Mesothelial cell of epicardium (in vitro differentiated cells): ENCODE measurements around the gene JPH2. TPM values are rescaled to one million over a fixed set of nuclear protein-coding genes. Genes with fewer than 3 reads are reported as not detected.
A peak's percentile ranks its signal among the peaks of the same experiment; 100 is the strongest.

ENCODE experiments used
- DNase-seq, 2 experiments: peaks; one replicate each; pipeline ENCODE4 v3.0.0; 2021; ENCODE audit warnings: low spot score in 2 of 2; ENCODE audit not compliant: unreplicated experiment in 2 of 2
- H3K27ac Mint-ChIP-seq: 2 replicates; pipeline ENCODE4 v1.8.0; 2021; ENCODE audit warnings: mixed read lengths
- H3K27me3 Mint-ChIP-seq: 2 replicates; pipeline ENCODE4 v1.8.0; 2021; ENCODE audit warnings: low read depth, mixed read lengths
- H3K36me3 Mint-ChIP-seq: 2 replicates; pipeline ENCODE4 v1.8.0; 2021; ENCODE audit warnings: mixed read lengths
- H3K4me1 Mint-ChIP-seq: 2 replicates; pipeline ENCODE4 v1.8.0; 2021; ENCODE audit warnings: mixed read lengths
- H3K4me3 Mint-ChIP-seq: 2 replicates; pipeline ENCODE4 v1.8.0; 2021; ENCODE audit warnings: mild to moderate bottlenecking, moderate library complexity, mixed read lengths
- H3K9me3 Mint-ChIP-seq: 2 replicates; pipeline ENCODE4 v1.8.0; 2021; ENCODE audit warnings: mixed read lengths
- total RNA-seq: library from RNA; stranded (reverse); gene quantifications from 3 replicates; pipeline ENCODE4 v1.2.1, GENCODE V29; 2021
- TF ChIP-seq, protein P1 (sequence below): fragments of 200-600 bp; sonication (generic); IDR thresholded peaks from one replicate; pipeline ENCODE4 v1.5.0; 2021; ENCODE audit warnings: antibody characterized with exemption; ENCODE audit not compliant: unreplicated experiment

JPH2 gene
- total RNA-seq, 1 donor from 2014 or later = 3.5 TPM

DNA sequence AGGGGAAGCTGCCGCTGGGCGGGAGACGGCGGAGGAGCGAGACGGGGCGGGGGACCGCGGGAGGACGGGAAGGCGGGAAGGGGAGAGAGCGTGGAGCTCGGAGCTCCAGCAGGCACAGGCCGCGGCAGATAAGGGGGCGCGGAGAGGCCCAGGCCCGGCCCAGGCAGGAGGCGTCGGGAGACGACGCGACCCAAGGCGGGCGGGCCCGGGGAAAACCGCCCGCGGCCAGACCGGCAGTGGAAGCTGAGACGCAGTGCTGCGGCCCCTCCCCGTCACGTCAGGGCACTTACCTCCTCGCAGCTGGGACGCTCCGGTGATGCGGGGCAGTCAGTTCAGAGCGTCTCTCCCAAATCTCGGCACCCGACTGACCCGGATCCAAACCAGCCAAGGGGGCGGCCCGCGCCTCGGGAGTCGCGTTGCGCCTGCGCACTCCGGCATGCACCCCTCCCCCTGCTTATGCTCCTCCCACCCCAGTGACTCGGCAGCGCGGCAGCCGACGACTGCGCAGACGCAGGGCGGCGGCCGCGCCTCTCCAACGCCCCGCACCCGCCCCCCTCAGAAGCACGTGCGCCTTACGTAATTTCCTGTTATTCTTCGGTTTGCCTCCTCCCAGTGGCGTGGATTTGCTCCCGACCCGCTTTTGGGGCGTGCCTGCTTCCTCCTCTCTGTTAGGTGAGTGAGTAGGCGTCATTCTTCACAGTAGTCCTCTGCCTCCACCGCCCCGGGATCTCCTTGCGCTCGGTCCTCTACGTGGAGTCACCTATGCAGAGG, 23.6 kb upstream of the JPH2 start, which contains the start of gene OSER1:
OSER1 (minus strand) TSS at position 366 of the 771 bp plus-strand sequence. CDS start 3,814 bp downstream, outside the sequence.
- Mint-ChIP-seq H3K27ac (peak within 1 kb of the TSS; percentile 100), H3K27me3 (no peaks in the 10 kb centered on the region), H3K4me3 (peak within 1 kb of the TSS; percentile 98), H3K36me3 (peaks cover 3% of the 10 kb centered on the region), H3K9me3 (no peaks in the 10 kb centered on the region), H3K4me1 (peaks cover 46% of the 10 kb centered on the region)
- DNase-seq = peak; percentile 93 to 99
- TF ChIP-seq, protein P1, sequence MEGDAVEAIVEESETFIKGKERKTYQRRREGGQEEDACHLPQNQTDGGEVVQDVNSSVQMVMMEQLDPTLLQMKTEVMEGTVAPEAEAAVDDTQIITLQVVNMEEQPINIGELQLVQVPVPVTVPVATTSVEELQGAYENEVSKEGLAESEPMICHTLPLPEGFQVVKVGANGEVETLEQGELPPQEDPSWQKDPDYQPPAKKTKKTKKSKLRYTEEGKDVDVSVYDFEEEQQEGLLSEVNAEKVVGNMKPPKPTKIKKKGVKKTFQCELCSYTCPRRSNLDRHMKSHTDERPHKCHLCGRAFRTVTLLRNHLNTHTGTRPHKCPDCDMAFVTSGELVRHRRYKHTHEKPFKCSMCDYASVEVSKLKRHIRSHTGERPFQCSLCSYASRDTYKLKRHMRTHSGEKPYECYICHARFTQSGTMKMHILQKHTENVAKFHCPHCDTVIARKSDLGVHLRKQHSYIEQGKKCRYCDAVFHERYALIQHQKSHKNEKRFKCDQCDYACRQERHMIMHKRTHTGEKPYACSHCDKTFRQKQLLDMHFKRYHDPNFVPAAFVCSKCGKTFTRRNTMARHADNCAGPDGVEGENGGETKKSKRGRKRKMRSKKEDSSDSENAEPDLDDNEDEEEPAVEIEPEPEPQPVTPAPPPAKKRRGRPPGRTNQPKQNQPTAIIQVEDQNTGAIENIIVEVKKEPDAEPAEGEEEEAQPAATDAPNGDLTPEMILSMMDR = no peak

DNA sequence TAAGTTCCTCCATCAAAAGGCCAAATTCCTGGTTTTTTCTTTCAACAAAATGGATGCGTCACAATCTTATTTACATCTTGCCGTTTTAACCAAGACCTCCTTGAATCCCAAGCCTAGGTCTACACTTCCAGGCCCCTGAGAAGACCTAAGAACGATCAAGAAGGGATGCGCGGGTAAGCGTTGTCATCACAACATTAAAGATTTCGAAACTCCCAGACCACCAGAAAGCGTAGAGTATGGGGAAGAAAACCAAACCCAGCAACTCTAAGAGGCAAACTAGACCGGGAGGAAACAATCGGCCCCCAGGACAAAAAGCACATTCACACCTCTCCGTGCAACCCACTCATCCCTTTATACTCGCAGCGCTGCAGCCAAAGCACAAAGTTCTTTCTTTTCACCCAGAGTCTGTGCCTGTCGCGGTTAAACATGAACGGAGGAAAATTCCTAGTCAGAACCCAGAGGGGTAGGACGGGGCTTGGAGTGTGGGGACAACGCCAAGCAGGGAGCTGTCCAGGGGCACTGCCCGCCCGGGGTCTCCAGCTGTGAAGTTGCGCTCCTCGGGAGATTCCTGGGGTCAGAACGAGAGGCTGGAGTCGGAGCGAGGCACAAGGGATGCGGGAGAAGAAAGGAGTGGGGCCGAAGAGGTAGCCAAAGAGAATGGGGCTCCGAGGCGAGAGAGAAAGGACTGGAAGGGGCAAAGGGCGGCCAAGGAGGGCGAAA, 22.9 kb upstream of the JPH2 start:
- H3K27me3 Mint-ChIP-seq = no peaks in the 10 kb centered on the region
- H3K4me3 Mint-ChIP-seq = peak overlapping the region; percentile 98
- DNase-seq = peak in 1 of 2 experiments; percentile 61
- H3K27ac Mint-ChIP-seq = peak overlapping the region; percentile 100
- H3K36me3 Mint-ChIP-seq = no peaks in the 10 kb centered on the region
- no peaks in the 10 kb centered on the region for H3K9me3 Mint-ChIP-seq
- TF ChIP-seq, protein P1 = no peak
- peaks cover 47% of the 10 kb centered on the region for H3K4me1 Mint-ChIP-seq

DNA sequence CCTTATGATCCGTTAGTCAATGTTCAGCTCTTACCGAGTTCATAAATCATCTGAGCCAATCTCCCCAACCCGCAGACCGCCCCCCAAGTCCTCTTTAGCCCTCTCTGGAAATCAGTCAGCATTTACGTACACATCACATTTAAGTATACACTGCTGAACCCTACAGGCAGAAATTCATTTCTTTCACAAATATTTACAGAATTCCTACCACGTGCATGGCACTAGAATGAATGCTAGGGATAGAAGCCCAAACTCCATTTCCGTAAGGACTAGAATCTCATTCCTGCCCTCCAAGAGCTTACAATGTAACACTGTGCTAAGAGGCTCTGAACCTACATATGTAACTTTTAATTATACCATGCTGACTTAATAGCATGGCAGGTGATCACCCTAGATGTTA, 21.8 kb upstream of the JPH2 start:
- DNase-seq = no peak
- H3K4me1 Mint-ChIP-seq = peaks cover 52% of the 10 kb centered on the region
- H3K9me3 Mint-ChIP-seq = no peaks in the 10 kb centered on the region
- H3K27me3 Mint-ChIP-seq = no peaks in the 10 kb centered on the region
- peak overlapping the region; percentile 98 for H3K4me3 Mint-ChIP-seq
- TF ChIP-seq, protein P1 = no peak
- H3K27ac Mint-ChIP-seq = peak overlapping the region; percentile 100
- peaks cover 2% of the 10 kb centered on the region for H3K36me3 Mint-ChIP-seq

DNA sequence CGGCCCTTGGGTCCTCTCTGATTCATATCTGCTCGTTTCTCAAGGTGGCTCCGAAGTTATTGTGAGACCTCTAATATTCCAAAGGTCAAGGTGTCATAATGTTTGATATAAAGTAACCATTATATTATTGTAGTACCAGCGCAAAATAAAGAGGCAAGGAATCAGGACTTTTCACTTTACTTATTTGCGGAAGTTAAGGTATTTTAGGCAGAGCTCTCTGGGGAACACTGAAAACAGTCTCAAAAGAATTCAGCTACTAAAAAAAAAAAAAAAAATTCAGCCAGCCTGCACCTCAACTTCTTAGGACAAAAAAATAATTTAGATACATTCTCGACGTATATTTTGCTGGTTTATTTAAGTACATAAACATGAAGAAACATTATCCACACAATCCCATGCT, 21.2 kb upstream of the JPH2 start:
- peak overlapping the region; percentile 98 for H3K4me3 Mint-ChIP-seq
- peak overlapping the region; percentile 100 for H3K27ac Mint-ChIP-seq
- peaks cover 58% of the 10 kb centered on the region for H3K4me1 Mint-ChIP-seq
- TF ChIP-seq, protein P1 = no peak
- DNase-seq = no peak
- no peaks in the 10 kb centered on the region for H3K9me3 Mint-ChIP-seq
- no peaks in the 10 kb centered on the region for H3K27me3 Mint-ChIP-seq
- H3K36me3 Mint-ChIP-seq = peaks cover 2% of the 10 kb centered on the region

DNA sequence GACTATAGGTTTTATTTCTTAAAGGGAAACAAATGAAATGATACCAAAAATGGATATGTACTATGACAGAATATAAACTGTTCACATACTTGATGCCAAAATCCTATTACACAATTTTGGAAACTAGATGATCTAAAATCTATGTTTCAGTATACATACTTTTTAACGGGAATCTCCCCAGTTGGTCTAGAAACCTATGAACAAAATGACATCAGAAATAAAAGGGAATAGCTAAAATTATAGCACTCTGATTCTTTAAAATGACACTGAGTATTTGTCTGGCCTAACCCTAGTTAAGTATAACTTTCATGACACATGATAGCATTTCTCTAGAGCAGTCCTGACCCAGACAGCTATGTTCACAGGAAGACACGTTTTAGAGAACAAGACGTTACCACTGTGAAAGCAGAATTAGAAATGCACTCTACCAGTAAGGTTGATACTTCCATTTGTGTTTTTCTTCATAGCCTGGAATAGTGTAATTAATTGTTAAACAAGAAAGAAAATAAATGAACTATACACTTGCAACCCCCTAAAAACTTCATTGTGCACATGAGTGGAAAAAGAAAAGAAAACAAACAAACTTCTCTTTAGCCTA, 20.2 kb upstream of the JPH2 start:
- Mint-ChIP-seq H3K27me3 (no peaks in the 10 kb centered on the region), H3K27ac (peak overlapping the region; percentile 85), H3K4me1 (peaks cover 61% of the 10 kb centered on the region), H3K9me3 (no peaks in the 10 kb centered on the region), H3K36me3 (peaks cover 6% of the 10 kb centered on the region), H3K4me3 (no peak overlapping the region)
- DNase-seq = no peak
- TF ChIP-seq, protein P1 = no peak
